ENCODE data around the gene NBPF8. TPM values are rescaled to one million over a fixed set of nuclear protein-coding genes. Genes with fewer than 3 reads are reported as not detected.
"Not testable (repeated sequence)": the region's sequence is repeated elsewhere in the genome, so short reads cannot be mapped to it uniquely, and the experiment has no call there.

The NBPF8 gene
- 20.1 and 20.2 TPM in 2 replicates for total RNA-seq

DNA sequence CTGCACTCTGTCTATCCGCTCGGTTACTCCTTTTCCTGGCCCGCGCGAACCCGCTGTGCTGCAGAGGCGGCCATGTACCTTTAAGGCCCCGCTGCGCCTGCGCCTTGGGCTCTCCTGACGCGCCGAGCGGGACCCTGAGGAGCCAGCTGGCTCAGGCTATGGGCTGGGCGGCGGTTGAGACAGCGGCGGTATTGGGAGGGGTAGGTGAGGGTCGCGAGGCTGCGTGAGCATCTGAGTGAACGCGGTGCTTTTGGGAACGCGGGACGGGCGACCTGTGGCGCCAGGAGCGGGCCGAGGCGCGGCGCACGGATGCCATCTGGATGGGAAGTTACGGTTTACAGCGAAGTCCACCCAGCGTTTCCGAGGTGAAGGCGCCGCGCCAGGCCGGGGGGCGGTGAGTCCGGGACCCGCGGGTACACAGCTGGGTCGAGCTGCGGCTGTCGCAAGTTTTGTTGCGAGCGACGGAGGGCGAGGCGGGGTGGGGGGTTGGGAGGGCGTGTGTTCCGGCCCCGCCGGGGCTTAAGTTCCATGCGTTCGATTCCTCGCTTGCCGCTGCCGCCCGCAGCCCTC lies at the start of gene NBPF8:
Gene NBPF8 (plus strand): TSS at position 125 of the 570 bp plus-strand sequence. CDS start 21,488 bp downstream, outside the sequence.
- peak within 1 kb of the TSS; percentile 90 for H3K27ac Mint-ChIP-seq
- H3K9me3 Mint-ChIP-seq; H3K36me3 Mint-ChIP-seq (ENCODE audit: low read depth); intact Hi-C loops (cut with micrococcal nuclease); H3K27me3 Mint-ChIP-seq (ENCODE audit: insufficient read depth); H3K4me1 Mint-ChIP-seq (ENCODE audit: low read depth): not testable (repeated sequence)
- peak within 1 kb of the TSS; percentile 91 for H3K4me3 Mint-ChIP-seq
- peak; percentile 69 for DNase-seq (ENCODE audit: low spot score)

GRCh38 chr1:120367709-120368108 lies 47.1 kb upstream of the NBPF8 start:
- intact Hi-C loops (cut with micrococcal nuclease); DNase-seq (ENCODE audit: low spot score); H3K27ac Mint-ChIP-seq; H3K36me3 Mint-ChIP-seq (ENCODE audit: low read depth); H3K9me3 Mint-ChIP-seq; H3K4me1 Mint-ChIP-seq (ENCODE audit: low read depth); H3K4me3 Mint-ChIP-seq; H3K27me3 Mint-ChIP-seq (ENCODE audit: insufficient read depth): not testable (repeated sequence)

GRCh38 chr1:120386651-120387050 lies 28.2 kb upstream of the NBPF8 start:
- H3K27me3 Mint-ChIP-seq (ENCODE audit: insufficient read depth); H3K36me3 Mint-ChIP-seq (ENCODE audit: low read depth); H3K9me3 Mint-ChIP-seq; H3K27ac Mint-ChIP-seq; H3K4me1 Mint-ChIP-seq (ENCODE audit: low read depth); intact Hi-C loops (cut with micrococcal nuclease); DNase-seq (ENCODE audit: low spot score); H3K4me3 Mint-ChIP-seq: not testable (repeated sequence)

DNA sequence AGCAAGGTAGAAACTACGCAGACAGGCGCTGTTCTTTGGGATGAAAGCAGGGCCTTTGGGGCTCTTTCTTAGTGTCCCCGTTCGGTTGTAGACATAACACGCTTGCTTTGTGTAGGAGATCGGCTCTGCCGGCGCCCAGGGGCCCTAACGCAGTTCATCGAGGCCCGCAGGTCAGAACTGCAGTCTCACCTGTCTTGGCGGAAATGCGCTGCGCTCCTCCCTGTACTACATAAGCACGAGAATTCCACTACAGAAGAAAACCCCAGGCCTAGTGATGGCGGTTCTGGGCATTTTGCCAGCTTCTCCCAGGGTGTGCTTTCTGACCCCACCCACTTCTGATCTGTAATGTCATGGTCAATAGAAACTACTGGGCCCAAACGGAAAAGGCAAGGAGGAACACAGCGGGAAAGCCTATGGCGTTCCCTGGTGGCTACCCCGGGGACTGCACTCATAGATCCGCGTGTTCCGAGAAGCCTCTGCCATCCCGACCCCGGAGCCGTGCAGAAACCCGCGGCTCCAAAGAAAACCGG lies 26.2 kb upstream of the NBPF8 start:
- H3K36me3 Mint-ChIP-seq (ENCODE audit: low read depth); H3K4me1 Mint-ChIP-seq (ENCODE audit: low read depth); H3K9me3 Mint-ChIP-seq; H3K27ac Mint-ChIP-seq; H3K4me3 Mint-ChIP-seq; H3K27me3 Mint-ChIP-seq (ENCODE audit: insufficient read depth); intact Hi-C loops (cut with micrococcal nuclease): not testable (repeated sequence)
- DNase-seq (ENCODE audit: low spot score), result peak; percentile 18

GRCh38 chr1:120391365-120391764 lies 23.5 kb upstream of the NBPF8 start:
- DNase-seq (ENCODE audit: low spot score); intact Hi-C loops (cut with micrococcal nuclease); H3K4me1 Mint-ChIP-seq (ENCODE audit: low read depth); H3K27me3 Mint-ChIP-seq (ENCODE audit: insufficient read depth); H3K4me3 Mint-ChIP-seq; H3K27ac Mint-ChIP-seq; H3K36me3 Mint-ChIP-seq (ENCODE audit: low read depth); H3K9me3 Mint-ChIP-seq: not testable (repeated sequence)

DNA sequence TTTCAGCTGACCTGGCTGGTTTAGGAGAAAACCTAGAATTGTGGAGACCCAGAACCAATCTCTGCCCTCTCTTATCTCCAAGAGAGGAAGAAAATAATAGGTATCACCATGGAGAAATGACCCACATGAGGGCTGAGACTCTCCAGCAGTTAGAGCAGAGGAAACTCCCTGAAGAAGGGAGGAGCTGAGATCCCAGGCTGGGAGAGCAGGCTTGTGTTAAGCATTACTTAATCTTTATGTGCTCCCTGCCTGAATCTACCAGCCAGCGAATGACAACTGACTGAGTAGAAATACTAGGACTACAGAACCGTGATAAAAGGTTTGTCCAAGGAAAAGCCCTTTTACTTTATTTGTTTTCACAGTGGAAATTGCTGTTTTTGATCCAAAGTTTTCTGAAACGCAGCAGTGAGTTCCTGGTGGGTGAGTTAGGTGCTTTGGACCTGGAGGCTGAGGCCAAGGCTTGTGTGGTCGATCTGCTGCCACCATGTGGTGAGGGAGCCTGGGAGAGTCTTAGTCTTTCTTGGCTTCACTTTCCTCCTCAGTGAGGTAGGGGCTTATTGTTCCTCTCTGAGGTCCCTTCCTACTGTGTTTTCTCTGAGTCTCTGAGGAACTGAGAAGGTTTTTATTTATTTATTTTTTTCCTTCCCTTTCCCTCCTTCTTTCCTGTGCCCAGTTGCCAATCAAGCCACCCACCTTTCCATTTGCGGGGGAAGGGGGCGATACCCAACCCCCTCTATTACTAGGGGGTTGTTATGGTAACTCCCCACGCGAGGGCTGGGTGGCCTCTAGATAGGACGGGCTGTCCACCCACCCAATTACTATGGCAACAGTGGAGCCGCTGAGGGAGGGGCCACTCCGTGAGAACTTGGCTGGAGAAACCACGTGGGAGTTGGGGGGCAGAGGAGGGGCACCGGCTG lies 21.3 kb upstream of the NBPF8 start:
- H3K4me1 Mint-ChIP-seq (ENCODE audit: low read depth); DNase-seq (ENCODE audit: low spot score); H3K9me3 Mint-ChIP-seq; intact Hi-C loops (cut with micrococcal nuclease); H3K27me3 Mint-ChIP-seq (ENCODE audit: insufficient read depth); H3K27ac Mint-ChIP-seq; H3K36me3 Mint-ChIP-seq (ENCODE audit: low read depth); H3K4me3 Mint-ChIP-seq: not testable (repeated sequence)

DNA sequence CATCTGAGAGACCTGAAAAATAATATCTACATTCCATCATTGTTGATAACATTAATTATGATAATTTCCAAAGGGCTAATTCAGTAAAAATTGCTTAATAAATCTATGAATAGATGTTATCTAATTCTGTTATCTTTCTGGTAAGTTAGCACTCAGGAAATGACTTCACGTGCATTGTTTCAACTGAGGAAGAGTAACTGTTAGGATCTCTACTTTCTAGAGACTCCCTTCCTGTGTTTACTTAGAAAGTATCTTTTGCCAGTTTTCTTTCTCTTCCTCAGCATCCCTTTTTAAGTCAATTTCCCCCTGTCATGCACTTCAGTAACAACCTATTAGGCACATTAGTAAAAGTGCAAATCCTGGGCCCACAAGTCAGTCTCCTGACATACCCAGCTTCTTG lies 9.5 kb upstream of the NBPF8 start:
- DNase-seq (ENCODE audit: low spot score); H3K4me3 Mint-ChIP-seq; H3K27me3 Mint-ChIP-seq (ENCODE audit: insufficient read depth); H3K36me3 Mint-ChIP-seq (ENCODE audit: low read depth); H3K9me3 Mint-ChIP-seq; H3K4me1 Mint-ChIP-seq (ENCODE audit: low read depth); H3K27ac Mint-ChIP-seq; intact Hi-C loops (cut with micrococcal nuclease): not testable (repeated sequence)

GRCh38 chr1:120414451-120414850 lies 384 bp upstream of the NBPF8 start:
- H3K27ac Mint-ChIP-seq; H3K4me1 Mint-ChIP-seq (ENCODE audit: low read depth); H3K27me3 Mint-ChIP-seq (ENCODE audit: insufficient read depth); intact Hi-C loops (cut with micrococcal nuclease); H3K4me3 Mint-ChIP-seq; DNase-seq (ENCODE audit: low spot score); H3K9me3 Mint-ChIP-seq; H3K36me3 Mint-ChIP-seq (ENCODE audit: low read depth): not testable (repeated sequence)

- H3K27me3 Mint-ChIP-seq (ENCODE audit: insufficient read depth); H3K36me3 Mint-ChIP-seq (ENCODE audit: low read depth); H3K4me1 Mint-ChIP-seq (ENCODE audit: low read depth); intact Hi-C loops (cut with micrococcal nuclease); H3K9me3 Mint-ChIP-seq: not testable (repeated sequence)
- H3K4me3 Mint-ChIP-seq, result peak overlapping the region; percentile 91
- H3K27ac Mint-ChIP-seq, result peak overlapping the region; percentile 90
- peak; percentile 37 for DNase-seq (ENCODE audit: low spot score)
Measured at GRCh38 chr1:120415492-120415961, 692 bp downstream of the NBPF8 start.

- H3K4me1 Mint-ChIP-seq (ENCODE audit: low read depth); intact Hi-C loops (cut with micrococcal nuclease); H3K9me3 Mint-ChIP-seq; H3K4me3 Mint-ChIP-seq; H3K27ac Mint-ChIP-seq; DNase-seq (ENCODE audit: low spot score); H3K27me3 Mint-ChIP-seq (ENCODE audit: insufficient read depth); H3K36me3 Mint-ChIP-seq (ENCODE audit: low read depth): not testable (repeated sequence)
Measured at GRCh38 chr1:120425063-120425462, 10.2 kb downstream of the NBPF8 start.

DNA sequence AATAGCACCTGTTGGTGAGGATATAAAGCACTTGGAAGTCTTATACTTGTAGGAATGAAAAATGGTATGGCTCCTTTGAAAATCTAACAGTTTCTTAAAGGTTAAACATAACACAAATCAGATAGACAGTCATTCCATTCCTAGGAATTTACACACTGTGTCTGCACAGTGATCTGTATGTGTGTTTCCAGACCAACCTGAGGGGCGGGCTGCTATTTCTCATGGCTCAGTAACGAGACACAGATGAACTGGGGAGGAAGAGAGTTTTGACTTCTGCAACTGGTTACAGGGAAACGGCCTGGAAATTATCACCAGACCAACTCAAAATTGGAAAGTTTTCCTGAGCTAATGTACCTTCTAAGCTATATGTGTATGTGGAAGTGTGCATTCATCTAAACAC lies 16.8 kb downstream of the NBPF8 start:
- H3K4me3 Mint-ChIP-seq; H3K4me1 Mint-ChIP-seq (ENCODE audit: low read depth); H3K27ac Mint-ChIP-seq; H3K9me3 Mint-ChIP-seq; H3K36me3 Mint-ChIP-seq (ENCODE audit: low read depth); intact Hi-C loops (cut with micrococcal nuclease); DNase-seq (ENCODE audit: low spot score); H3K27me3 Mint-ChIP-seq (ENCODE audit: insufficient read depth): not testable (repeated sequence)

DNA sequence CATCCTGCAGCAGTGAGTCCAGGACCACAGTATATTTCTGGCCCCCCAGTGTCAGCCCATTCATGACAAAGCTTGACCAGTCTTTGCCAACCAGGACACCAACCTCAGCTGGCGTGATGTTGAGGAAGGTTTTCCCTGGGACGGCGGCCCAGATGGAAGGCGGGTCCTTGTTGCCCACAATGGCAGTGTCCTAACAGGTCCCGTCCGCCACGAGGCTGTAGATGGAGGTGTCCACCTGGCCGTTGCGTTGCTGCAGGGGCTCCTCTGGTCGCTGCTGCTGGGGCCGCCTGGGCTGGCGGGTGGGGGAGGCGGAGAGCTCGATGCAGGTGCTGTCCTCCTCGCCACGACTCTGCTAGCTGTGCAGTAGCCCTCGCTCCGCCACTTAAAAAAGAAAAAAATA lies 19.0 kb downstream of the NBPF8 start:
- H3K4me1 Mint-ChIP-seq (ENCODE audit: low read depth); intact Hi-C loops (cut with micrococcal nuclease); DNase-seq (ENCODE audit: low spot score); H3K27me3 Mint-ChIP-seq (ENCODE audit: insufficient read depth); H3K4me3 Mint-ChIP-seq; H3K9me3 Mint-ChIP-seq; H3K36me3 Mint-ChIP-seq (ENCODE audit: low read depth); H3K27ac Mint-ChIP-seq: not testable (repeated sequence)

GRCh38 chr1:120449124-120449523 lies 34.3 kb downstream of the NBPF8 start:
- H3K27ac Mint-ChIP-seq, result peak overlapping the region; percentile 18
- H3K4me3 Mint-ChIP-seq; H3K36me3 Mint-ChIP-seq (ENCODE audit: low read depth); H3K27me3 Mint-ChIP-seq (ENCODE audit: insufficient read depth); H3K9me3 Mint-ChIP-seq; H3K4me1 Mint-ChIP-seq (ENCODE audit: low read depth); intact Hi-C loops (cut with micrococcal nuclease); DNase-seq (ENCODE audit: low spot score): not testable (repeated sequence)

Data from activated T-helper 1 cell treated with anti-CD3 and anti-CD28 coated beads, Interleukin-12 subunit alpha, Interleukin-12 subunit beta, Interleukin-2, Interleukin-4 antibody, amounts not matched to agents 30 ng/mL and 10 ng/mL and 1 ng/mL, durations not matched to agents 14 hours and 24 hours and 36 hours (primary cell).